HepG2 (cell line): Measurements from ENCODE around the gene KRTAP5-10. TPM values are rescaled to one million over a fixed set of nuclear protein-coding genes. Genes with fewer than 3 reads are reported as not detected.

Source experiments
- polyA plus RNA-seq, 8 experiments: library from polyadenylated mRNA; depleted of rRNA in 3 of 8; stranded (reverse) in 7 of 8; unstranded in 1 of 8; fragments of >200 nt; fragmentation: Illumina TruSeq in 4 of 8; extraction: Trizol in 4 of 8; gene quantifications; 2 replicates each; pipeline versions ENCODE4 v1.2.1 to v1.2.3, GENCODE V29; 2011 to 2016; ENCODE audit warnings: low read depth in 4 of 8, missing spikeins in 1 of 8, mixed read lengths in 1 of 8; ENCODE audit not compliant: insufficient read depth in 1 of 8
- small RNA-seq, 3 experiments: library from RNA; depleted of rRNA; stranded (forward); fragments of <200 nt; gene quantifications; one replicate each; pipeline ENCODE3, GENCODE V24; 2012; ENCODE audit warnings: low read depth in 2 of 3, low replicate concordance in 1 of 3; ENCODE audit not compliant: insufficient read length in 3 of 3, insufficient read depth in 2 of 3
- total RNA-seq, 5 experiments: library from RNA; depleted of rRNA; stranded (reverse); fragments of >200 nt; fragmentation: Illumina TruSeq; extraction: Trizol; gene quantifications; 2 replicates each; pipeline ENCODE4 v1.2.3, GENCODE V29; 2016; ENCODE audit warnings: low read depth in 1 of 5

KRTAP5-10 gene
- total and polyA plus RNA-seq, 2 of the 13 experiments (the other 11 are each of a cell fraction or from before 2014, with no cell fraction given) = not detected

Small RNAs within 50 kb of the gene (small RNA-seq; reads per million reads assigned to genes)
- gene AP000867.1 (0 reads per million in 3 experiments), gene KRTAP5-14P (0 reads per million in 3 experiments)

Other genes starting within 250 kb of the KRTAP5-10 start
- 40.4 and 96.0 TPM in 2 replicates for gene DHCR7, start 117.2 kb upstream of the KRTAP5-10 start, total RNA-seq (2016; rRNA removed; fragmentation: Illumina TruSeq; extraction: Trizol)
- 143 and 241 TPM in 2 replicates for gene DHCR7, start 117.2 kb upstream of the KRTAP5-10 start, polyA plus RNA-seq (2011; rRNA removed)
- gene NADSYN1, start 112.4 kb upstream of the KRTAP5-10 start, total RNA-seq (2016; rRNA removed; fragmentation: Illumina TruSeq; extraction: Trizol) = 27.1 and 35.7 TPM in 2 replicates
- gene NADSYN1, start 112.4 kb upstream of the KRTAP5-10 start, polyA plus RNA-seq (2011; rRNA removed) = 51.5 and 63.4 TPM in 2 replicates
- not detected in 2 replicates for gene KRTAP5-7, start 38.3 kb upstream of the KRTAP5-10 start, total RNA-seq (2016; rRNA removed; fragmentation: Illumina TruSeq; extraction: Trizol)
- gene KRTAP5-7, start 38.3 kb upstream of the KRTAP5-10 start, polyA plus RNA-seq (2011; rRNA removed) = 0.54 and 0.91 TPM in 2 replicates
- gene KRTAP5-8, start 27.5 kb upstream of the KRTAP5-10 start, total RNA-seq (2016; rRNA removed; fragmentation: Illumina TruSeq; extraction: Trizol) = not detected in 2 replicates
- gene KRTAP5-8, start 27.5 kb upstream of the KRTAP5-10 start, polyA plus RNA-seq (2011; rRNA removed) = 0.05 and 0.20 TPM in 2 replicates
- 0.09 TPM in 1 of 2 replicates, not detected in the other for gene KRTAP5-9, start 17.1 kb upstream of the KRTAP5-10 start, total RNA-seq (2016; rRNA removed; fragmentation: Illumina TruSeq; extraction: Trizol)
- 0.42 TPM in 1 of 2 replicates, not detected in the other for gene KRTAP5-9, start 17.1 kb upstream of the KRTAP5-10 start, polyA plus RNA-seq (2011; rRNA removed)
- gene KRTAP5-11, start 17.3 kb downstream of the KRTAP5-10 start, total RNA-seq (2016; rRNA removed; fragmentation: Illumina TruSeq; extraction: Trizol) = not detected in 2 replicates
- not detected in 2 replicates for gene KRTAP5-11, start 17.3 kb downstream of the KRTAP5-10 start, polyA plus RNA-seq (2011; rRNA removed)